ENCODE measurements around the gene TNNI3K. TPM values are rescaled to one million over a fixed set of nuclear protein-coding genes. Genes with fewer than 3 reads are reported as not detected.

Gene TNNI3K
- total RNA-seq, 1 donor from 2014 or later = not detected

DNA sequence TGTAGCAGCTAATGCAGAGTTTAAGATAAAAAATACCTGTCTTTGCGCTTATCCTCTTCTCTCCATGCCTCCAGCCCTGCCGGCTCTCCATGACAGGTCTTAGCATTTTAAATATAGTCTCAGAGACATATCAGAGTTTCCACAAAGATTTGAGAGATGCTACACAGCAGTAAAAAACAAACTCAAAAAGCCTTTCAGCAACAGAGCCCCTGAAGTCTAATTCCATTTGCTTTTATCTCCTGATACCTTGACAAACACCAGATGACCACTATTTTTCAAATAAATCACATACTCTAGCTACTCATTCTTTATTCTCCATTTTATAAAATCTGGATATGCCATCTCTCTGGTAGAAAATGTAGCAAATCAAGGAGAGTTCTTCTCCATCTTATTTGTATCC lies 356.8 kb downstream of the TNNI3K start:
- H3K27me3 Mint-ChIP-seq = peaks cover 30% of the 10 kb centered on the region

GRCh38 chr1:74592580-74593355 lies 357.6 kb downstream of the TNNI3K start:
- no peaks in the 10 kb centered on the region for H3K36me3 Mint-ChIP-seq
- H3K9me3 Mint-ChIP-seq = no peaks in the 10 kb centered on the region
- DNase-seq (ENCODE audit: extremely low spot score, unreplicated experiment) = no peak
- H3K27me3 Mint-ChIP-seq = peaks cover 33% of the 10 kb centered on the region
- no peak overlapping the region for H3K27ac Mint-ChIP-seq
- H3K4me1 Mint-ChIP-seq (ENCODE audit: unreplicated experiment) = no peaks in the 10 kb centered on the region
- no peak overlapping the region for H3K4me3 Mint-ChIP-seq
- no peak for TF ChIP-seq CTCF (conservative IDR thresholded peaks at IDR 0.05)

More for the DNA sequence above, 356.8 kb downstream of the TNNI3K start:
- Mint-ChIP-seq H3K4me3 (no peak overlapping the region), H3K27ac (no peak overlapping the region), H3K9me3 (no peaks in the 10 kb centered on the region), H3K4me1 (ENCODE audit: unreplicated experiment) (no peaks in the 10 kb centered on the region), H3K36me3 (no peaks in the 10 kb centered on the region)
- no peak for TF ChIP-seq CTCF (conservative IDR thresholded peaks at IDR 0.05)
- DNase-seq (ENCODE audit: extremely low spot score, unreplicated experiment) = no peak

Other genes starting within 250 kb of the TNNI3K start
- gene LRRIQ3, start 37.2 kb upstream of the TNNI3K start, total RNA-seq (ENCODE audit: low replicate concordance) = 0.99 and 1.4 TPM in 2 replicates
- 11.5 and 16.5 TPM in 2 replicates for gene FPGT, start 37.1 kb upstream of the TNNI3K start, total RNA-seq (ENCODE audit: low replicate concordance)